Activated CD8-positive, alpha-beta memory T cell treated with anti-CD3 and anti-CD28 coated beads, Interleukin-2, amount 50 U/mL, for 24 hours (primary cell): ENCODE measurements around the gene LRMDA.

Experiments used
- DNase-seq: peaks from one replicate; pipeline ENCODE4 v3.0.0-alpha.2; 2020; ENCODE audit errors: extremely low read depth

LRMDA gene

GRCh38 chr10:75640803-75641202, 209.4 kb downstream of the LRMDA start:
- DNase-seq: no peak

DNA sequence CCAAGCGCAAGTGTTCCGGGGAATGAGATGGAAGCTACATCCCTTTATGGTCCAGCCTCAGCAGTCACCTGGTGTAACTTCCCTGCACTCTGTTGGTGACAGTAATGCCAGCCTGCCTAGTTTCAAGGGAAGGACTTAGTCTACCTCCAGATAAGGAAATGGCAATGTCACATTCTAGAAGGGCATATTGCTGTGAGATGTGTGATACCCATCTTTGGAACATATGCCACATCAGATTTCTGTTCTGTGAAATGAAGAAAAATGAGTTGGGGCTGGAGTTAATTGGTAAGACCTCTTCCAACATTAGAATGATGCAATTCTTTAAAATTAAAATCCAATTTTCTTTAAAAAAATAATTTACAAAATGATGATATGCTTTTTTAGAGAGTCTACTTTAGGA, 212.0 kb downstream of the LRMDA start:
- no peak for DNase-seq

DNA sequence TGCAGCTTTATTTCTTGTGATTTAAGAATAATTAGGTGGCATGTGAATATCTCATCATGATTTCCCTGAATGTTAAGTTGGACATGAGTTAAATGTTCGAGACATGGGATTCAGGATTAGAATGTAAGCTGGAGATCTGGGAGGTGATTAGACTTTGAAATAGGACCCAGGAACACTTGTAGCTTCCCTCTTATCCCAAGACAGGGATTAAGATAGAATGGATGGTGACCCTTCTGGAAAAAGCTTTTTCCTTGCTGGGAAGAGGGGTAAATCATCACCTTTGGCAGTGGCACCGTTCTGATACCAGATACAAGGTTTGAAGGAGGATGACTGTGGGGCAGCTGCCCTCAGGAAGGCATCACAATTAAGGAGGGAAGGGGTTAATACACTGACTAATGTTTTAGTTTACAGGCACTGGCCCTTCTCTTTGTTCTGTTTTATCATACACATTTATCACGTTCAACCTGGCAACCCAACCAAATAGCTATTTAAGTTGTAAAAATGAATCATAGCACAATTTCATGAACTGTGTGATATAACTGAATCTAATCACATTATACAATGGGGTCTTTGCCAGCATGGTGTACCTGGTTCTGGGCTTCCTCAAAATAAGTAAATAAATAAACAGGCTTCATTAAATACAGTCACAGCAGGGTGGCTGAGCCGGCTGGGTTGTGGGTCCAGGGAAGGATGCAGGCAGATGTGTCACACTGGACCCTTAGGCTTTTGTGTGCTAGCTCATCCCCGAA, 212.7 kb downstream of the LRMDA start:
- DNase-seq: no peak

GRCh38 chr10:75645704-75646103, 214.3 kb downstream of the LRMDA start:
- DNase-seq: no peak

- no peak for DNase-seq
Observed at GRCh38 chr10:75646218-75646915, 214.9 kb downstream of the LRMDA start.

- no peak for DNase-seq
Observed at GRCh38 chr10:75646916-75647315, 215.5 kb downstream of the LRMDA start.

GRCh38 chr10:75647675-75648074, 216.3 kb downstream of the LRMDA start:
- no peak for DNase-seq

DNA sequence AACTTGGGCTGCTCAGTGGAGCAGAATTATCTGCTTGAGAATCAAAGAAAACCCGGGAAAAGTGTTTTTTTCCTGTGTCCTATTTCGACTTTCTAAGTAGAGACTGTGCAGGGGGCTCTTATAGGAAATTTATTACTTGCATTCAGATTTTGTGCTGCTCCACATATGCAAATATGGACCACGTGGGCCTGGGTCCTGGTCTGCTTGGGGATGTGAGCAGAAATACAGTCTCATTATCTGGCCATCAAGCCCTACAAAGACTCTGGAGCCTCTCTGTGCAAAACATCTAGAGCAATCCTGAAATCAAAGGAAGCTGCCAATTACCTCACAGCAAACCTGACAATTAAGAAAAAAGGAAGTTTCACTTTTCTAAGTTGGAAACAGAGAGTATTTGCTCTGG, 216.9 kb downstream of the LRMDA start:
- DNase-seq: no peak

- DNase-seq: no peak
Observed at GRCh38 chr10:75648854-75649253, 217.4 kb downstream of the LRMDA start.

GRCh38 chr10:75649466-75649865, 218.0 kb downstream of the LRMDA start:
- DNase-seq: no peak

DNA sequence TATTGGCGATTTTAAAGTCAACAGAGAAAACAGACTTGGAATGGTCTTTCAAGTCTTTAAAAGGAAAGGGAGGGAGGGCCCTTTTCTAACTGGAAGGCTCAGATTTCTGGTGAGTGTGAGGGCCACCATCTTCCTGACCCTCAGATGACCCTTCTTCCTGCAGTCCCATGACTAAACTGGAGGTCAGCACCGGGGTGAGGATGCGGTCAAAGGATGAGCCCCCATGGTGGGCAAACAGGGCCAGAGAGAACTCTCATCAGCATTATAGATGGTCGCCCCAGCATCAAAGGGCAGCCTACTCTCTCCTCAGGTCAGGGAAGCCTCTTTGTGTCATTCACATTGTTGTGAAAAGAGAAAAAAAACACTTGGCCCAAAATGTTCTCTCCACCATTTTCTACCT, 219.2 kb downstream of the LRMDA start:
- no peak for DNase-seq

- DNase-seq: no peak
Observed at GRCh38 chr10:75651417-75651816, 220.0 kb downstream of the LRMDA start.

- DNase-seq: no peak
Observed at GRCh38 chr10:75652146-75652740, 220.8 kb downstream of the LRMDA start.

DNA sequence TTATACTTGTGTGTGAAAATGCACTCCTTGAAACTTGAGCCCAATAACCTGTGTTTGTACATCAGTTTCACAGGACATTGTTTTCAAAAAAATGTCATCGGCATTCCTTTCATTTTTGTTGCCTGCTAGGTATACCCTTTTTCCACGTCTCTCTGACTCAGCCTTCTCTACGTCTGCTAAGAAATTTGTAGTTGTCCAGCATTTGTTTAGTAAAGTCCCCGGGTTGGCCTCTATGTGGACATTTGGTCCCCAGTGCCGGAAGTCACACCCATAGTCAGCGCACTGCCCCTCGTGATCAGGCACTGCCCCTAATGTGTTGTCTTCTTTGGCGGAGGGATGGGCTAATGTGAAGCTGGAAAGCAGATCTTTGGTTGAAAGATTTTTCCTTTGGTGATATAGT, 222.3 kb downstream of the LRMDA start:
- DNase-seq: no peak

- no peak for DNase-seq
Observed at GRCh38 chr10:75654171-75654771, 222.8 kb downstream of the LRMDA start.

- DNase-seq: no peak
Observed at GRCh38 chr10:75654772-75655171, 223.3 kb downstream of the LRMDA start.

GRCh38 chr10:75655791-75656451, 224.5 kb downstream of the LRMDA start:
- no peak for DNase-seq

GRCh38 chr10:75657351-75657750, 225.9 kb downstream of the LRMDA start:
- no peak for DNase-seq

GRCh38 chr10:75658036-75658435, 226.6 kb downstream of the LRMDA start:
- DNase-seq: no peak

DNA sequence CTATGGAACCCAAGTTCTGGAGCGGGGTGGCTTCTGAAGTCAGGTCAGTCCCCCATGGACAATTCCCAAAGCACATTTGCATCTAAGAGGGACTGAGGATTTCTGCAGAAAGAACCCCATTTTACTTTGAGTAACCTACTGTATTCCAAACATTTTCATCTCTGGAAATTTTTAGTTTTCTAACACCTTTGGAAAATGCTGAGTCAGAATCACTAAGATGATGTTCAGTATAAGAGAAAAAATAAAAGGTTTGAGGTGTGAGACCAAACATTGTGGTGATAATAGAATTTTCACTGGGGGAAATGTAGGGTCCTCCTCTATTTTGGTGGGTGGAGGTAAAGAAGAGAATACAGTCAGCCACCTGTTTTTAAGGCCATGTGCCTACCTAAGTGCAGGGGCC, 227.1 kb downstream of the LRMDA start:
- no peak for DNase-seq

DNA sequence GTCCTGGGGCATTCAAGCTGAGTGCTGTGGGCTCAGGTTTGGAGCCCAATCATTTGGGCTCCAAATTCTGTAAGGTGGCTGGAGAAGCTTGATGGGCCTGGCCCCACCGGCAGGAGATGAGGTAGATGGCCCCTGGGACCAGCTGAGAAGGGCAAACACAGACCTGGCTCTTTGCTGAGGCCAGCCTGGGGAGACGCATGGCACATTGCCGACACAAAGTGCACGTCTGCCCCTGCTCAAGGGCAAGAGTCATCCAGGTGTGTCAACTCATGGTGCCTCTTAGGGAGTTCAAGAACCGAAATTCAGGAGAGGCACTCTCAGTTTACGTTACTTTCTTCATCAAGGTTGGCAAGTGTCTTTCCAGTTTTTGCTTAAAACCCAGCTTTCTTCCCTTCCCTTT, 227.5 kb downstream of the LRMDA start:
- no peak for DNase-seq

- DNase-seq: no peak
Observed at GRCh38 chr10:75660823-75661222, 229.4 kb downstream of the LRMDA start.
